Measurements from ENCODE around the gene KCMF1.
"Not testable (repeated sequence)": the region's sequence is repeated elsewhere in the genome, so short reads cannot be mapped to it uniquely, and the experiment has no call there.

Gene KCMF1

DNA sequence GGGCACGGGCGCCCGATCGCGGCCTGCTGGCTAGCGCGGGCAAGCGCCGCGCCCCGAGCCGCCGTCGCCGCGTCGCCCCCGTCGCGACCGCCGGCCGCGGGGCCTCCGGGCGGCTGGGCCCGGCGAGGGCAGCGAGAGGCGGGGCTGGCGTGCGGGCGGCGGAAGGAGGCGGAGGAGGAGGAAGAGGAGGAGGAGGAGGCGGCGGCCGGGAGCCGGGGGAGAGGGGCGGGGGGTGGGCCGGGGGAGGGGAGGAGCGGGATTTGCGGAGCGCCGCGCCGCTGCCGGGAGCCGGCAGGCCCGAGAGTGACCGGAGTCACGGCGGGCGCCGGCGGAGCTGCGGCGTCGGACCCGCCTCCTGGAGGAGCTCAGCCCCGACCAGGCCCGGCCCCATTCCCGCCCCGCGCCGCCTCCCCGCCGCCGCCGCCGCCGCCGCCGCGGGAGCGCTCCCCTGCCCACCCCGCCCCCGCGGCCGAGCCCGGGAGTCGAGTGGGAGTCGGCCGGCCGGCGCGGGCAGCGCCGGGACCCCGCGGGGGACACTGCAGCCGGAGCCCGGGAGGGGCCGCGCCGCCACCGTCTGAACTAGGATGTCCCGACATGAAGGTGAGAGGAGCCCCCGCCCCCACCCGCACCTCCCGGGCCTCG, at the start of gene KCMF1:
Gene KCMF1 (plus strand): TSS at position 294 of the 642 bp plus-strand sequence. CDS start 291 bp downstream, at position 585.
- peak; percentile 54 to 59 for DNase-seq

DNA sequence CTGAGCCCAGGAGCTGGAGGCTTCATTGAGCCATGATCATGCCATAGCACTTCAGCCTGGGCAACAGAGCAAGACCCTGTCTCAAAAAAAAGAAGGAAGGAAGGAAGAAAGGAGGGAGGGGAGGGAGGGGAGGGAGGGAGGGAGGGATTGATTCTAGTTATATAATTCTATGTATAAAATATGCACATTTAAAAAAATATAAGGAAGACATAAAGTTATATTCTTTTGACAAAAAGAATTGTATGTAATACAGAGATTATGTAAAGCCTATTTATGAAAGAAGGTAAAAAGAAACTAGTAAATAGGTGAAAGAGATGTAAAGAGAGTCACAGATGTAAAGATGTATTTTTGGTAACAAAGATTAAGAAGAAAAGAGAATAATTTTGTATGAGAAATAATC, 48.0 kb upstream of the KCMF1 start:
- DNase-seq, result no peak

DNA sequence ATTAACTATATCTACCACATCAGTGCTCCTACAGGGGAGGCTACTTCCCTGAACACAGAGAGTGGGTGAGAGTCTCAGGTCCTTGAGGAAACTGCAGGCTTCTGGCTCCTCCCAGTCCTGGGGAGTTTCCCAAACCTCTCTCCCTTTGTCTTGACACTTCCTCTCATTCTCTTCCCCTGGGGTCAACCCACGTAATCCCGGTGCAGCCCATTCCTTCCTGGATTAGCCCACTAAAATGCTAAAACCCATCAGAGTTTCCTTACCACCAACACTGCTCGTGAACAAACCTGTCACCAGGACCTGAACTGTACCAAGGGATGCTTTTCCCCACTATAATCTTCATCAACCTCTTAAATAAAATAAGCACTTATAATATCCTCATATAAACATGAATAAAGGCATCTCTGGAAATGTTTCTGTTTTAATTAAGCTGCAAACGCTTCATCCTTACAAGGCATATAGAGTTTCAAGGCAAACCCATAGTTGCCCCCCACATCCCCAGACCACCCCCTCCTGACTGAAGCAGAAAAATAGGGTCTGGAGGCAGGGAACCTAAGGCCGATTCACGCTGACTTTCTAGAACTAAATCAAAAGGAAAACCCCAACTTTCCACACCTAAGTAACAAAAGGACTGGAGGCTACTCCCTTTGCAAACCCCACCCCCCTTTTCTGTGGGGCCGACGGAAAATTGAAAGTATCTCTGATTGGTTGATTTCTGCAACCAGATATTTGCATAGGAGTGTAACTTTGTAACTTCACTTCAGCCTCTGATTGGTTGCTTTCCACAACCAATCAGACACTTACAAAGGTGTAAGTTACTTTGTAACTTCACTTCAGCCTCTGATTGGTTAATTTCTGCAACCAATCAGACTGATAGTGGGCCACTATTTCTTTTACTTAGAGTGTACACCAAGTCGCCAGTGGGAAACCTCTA, 46.5 kb upstream of the KCMF1 start:
- peak; percentile 86 to 93 for DNase-seq

DNA sequence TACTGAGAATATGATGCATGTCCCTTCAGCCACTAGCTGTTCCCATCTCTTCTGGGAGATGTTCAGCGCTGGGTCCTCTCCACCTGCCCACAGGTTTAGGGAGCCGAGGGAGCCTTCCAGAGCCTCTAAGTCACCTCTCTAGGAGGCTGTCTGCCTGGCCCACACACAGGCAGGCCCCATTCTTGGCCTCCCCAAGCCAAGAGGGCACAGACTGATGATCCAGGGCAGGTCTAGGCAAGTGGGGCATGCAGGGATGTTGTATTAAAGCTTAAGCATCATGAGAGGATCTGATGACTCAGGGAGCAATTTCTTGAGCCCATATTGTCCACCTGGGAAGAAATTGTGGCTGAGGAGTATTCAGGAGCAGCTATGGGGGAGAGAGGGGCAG, 45.6 kb upstream of the KCMF1 start:
- DNase-seq, result no peak

DNA sequence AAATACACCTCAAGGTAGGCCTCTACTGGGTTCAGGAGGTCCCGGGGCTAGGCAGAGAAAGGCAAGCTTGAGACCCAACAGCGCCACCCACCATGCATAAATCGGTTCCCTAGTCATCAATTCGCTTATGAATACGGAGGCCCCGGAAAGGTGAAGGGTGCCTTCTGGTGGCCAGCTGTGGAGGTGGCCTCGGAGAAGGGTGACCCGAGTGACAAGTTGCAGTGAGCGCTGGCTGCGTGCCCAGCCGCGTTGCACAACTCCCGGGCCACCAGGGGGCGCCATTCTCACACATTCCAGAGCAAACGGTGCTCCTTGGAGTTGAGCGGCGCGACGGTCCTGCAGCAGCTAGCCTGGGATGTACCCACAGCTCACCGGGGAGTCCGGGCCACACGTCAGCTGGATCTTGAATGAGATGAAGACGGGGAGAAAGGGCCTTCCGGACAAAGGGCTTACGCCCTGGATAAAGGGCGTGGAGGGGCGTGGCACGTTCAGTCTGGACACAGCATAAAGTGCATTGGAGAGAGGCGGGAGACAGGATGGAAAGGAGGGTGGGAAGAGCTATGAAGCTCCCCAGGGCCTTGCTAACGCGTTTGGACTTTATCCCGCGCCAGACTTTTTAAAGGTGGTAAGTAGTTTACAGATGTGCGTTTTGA, 45.1 kb upstream of the KCMF1 start:
- peak; percentile 94 to 99 for DNase-seq

DNA sequence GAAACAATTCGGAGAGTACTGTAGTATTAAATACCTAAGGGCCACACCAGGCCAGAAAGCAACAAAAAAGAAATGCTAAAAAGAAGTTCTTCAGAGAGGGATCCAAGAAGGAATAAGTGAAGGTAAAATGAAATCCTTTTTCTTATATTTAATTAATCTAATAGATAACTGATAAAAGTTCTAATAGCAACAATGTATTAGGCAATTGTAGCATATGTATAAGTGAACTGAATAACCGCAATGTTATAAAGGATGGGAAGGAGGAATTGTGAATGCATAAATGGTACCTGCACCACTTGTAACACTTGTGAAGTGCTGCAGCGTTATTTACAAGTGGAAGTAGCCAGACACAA, 43.7 kb upstream of the KCMF1 start:
- no peak for DNase-seq

DNA sequence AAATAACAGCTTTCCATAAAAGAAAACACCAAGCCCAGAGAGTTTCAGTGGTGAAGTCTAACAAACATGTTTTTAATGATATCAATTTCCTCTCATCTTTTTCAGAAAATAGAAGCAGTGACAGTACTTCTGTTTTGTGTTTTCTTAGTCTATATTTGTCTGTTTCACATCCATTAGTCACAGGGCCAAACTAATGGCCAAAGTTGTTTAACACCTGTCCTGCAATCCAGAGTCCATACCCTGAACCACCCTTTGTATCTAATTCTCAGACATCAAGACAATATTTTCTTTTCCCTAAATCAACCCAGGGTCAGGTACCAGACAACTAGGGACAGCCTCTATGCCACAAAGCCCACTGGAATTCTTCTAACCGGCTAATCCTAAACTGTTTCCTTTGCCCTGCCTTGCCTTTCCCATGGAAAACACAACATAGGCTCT, 39.6 kb upstream of the KCMF1 start:
- DNase-seq, result no peak

DNA sequence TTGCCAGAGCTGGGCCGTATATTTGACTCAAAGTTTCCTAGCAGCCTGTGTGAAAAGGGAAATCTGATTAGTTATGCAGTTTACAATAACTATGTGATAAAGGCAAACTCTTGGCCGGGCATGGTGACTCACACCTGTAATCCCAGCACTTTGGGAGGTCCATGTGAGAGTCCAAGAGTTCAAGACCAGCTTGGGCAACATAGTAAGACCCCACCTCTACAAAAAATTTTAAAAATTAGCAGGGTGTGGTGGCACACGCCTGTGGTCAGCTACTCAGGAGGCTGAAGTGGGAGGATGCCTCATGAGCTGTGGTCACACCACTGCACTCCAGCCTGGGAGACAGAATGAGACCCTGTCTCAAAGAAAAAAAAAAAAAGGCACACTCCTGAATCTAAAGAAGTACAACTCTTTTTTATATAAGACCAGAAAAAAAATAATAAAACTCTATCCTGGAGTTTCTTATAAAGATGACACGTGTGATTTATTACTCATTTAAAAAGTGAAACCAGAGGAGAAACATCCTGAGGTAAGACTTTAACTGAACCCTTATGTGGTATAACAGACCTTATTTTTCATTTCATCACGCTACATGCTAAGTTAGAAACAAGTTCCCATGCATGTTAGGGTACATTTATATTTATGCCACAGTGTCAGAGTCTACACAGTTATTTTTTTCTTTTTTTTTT, 32.6 kb upstream of the KCMF1 start:
- DNase-seq, result peak; percentile 26 to 33

DNA sequence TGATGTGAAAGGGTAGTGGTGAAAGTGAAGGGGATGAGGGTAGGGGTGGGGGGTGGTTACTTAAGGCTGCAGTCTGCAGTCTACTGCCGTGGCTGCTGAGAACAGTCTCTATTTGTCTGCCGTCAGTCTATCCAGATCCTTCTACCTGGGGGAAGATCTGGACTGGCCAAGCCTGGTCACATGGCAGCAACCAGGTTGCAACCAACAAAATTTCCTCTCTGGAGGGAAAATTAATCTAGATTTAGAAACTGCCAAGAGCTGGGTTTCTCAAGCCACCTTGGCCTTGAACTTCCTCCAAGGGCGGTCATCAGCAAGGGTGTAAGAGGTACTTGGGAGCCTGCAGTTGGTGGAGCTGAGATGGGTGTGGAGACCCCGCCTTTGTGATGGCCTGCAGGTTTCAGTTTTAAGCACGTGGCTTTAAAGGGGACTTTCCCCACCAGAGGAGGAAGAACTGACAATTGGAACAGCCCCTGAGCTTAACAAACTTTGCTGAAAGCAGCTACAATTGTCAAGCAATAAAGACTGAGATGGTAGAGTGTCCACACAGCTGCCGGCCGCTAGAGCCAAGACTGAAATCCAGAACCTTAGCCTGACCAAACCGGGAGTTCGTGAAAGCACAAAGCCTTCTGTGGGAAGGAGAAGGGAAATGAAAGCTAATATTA, 31.4 kb upstream of the KCMF1 start:
- DNase-seq, result peak; percentile 83 to 95

DNA sequence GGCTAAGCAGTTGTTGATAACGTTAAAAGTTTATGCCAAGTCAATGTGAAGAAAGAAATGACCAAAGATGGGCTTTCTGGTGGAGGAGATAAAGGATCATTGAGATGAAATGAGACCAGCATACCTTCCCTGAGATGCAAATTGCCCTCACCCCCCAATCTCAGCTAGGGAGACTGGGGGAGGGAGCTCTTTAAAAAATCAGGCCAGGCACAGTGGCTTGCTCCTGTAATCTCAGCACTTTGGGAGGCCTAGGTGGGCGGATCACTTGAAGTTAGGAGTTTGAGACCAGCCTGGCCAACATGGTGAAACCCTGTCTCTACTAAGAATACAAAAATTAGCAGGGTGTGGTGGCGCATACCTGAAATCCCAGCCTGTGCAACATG, 30.9 kb upstream of the KCMF1 start:
- DNase-seq, result no peak

DNA sequence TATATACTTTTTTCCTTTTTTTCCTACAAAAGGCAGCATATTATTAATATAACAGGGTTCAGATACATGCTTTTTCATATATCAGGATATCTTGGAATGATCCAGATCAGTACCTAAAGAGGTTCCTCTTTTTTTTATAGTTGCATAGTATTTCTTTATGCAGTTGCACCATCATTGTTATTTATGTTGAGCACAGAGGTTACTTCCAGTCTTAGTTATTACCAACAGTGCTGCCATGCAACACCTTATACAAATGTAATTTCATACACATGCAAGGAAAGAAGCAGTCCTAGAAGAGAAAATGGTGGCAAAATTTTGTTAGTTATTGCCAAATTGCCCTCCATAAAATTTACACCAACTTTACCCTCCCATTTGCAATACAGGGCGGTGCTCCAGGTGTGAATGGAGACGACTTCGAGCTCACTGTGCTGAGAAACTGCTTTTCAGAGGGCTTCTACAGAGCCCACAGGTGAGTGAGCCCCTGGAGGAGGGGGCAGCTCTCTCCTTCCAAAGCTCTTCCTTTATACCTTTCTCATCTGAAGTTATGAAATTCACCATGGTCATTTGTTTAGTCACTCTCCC, 30.0 kb upstream of the KCMF1 start:
- DNase-seq, result peak; percentile 68 to 87

DNA sequence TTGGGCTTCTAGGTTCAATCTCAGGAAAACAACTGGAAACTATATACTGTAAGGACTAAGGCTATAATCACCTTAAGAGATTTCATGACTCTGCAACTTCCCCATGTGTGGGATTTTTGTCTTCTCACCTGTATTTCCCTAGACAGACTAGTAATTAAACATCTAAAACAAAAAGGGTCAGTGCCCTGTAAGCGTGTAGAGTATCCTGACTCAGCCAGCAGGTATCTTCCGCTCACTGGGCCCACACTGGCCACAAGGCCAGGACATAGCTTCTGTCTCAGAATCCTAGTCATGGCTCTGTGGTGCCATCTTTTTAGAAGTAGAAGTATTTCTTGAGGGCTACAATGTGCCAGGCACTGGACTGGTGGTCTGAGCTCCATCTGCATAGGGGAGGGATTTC, 28.8 kb upstream of the KCMF1 start:
- no peak for DNase-seq

DNA sequence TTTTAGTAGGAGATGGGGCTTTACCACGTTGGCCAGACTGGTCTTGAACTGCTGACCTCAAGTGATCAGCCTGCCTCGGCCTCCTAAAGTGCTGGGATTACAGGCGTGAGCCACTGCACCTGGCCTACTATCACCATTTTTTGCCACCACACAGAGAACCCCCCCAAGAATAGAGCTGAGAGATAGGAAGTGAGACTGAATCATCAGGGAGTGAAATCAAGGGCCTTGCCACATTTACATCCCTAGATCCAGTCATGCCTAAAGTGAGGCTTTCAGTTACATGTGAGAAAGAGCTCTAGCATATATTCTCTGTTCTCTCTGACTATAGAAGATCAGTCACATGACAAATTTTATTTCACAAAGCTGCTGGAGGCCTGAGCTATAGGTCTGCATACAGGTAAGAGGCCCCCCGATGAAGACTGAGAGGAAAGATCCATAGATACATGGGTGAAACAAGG, 28.0 kb upstream of the KCMF1 start:
- DNase-seq, result peak; percentile 42 to 69

DNA sequence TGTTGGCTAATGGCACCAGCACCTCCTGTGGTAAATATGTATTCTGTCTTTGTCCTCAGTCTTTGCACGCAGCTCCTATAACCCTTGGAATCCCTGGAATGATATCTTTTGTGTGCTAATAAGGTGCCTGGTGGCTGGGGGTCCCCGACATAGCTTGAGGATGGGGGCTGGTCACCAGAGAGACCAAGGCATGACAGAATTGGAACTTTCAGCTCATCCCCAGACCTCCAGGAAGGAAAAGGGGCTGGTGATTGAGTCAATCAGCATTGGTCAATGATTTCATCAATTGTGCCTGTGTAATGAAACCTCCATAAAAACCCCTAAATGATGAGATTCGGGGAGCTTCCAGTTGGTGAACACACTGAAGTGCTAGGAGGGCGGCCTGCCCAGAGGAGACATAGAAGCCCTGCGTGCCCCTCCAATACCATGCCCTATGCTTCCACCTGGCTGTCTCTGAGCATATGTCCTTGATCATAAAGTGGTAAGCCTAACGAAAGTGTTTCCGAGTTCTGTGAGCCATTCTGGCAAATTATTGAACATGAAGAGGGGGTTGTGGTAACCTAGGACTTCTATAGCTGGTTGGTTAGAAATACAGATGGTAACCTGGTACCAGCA, 26.6 kb upstream of the KCMF1 start:
- DNase-seq, result peak in 1 of 2 donors; percentile 25

DNA sequence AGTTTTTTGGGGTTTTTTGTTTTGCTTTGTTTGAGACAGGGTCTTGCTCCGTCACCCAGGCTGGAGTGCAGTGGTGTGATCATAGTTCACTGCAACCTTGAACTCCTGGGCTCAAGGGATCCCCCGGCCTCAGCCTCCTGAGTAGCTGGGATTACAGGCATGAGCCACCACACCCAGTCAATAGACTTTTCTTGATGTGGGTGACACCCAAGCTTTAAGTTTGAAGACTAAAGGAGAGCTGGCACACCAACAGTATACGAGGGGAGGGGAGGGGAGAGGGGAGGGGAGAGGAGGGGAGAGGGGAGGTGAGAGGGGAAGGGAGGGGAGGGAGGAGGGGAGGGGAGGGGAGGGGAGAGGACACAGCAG, 25.1 kb upstream of the KCMF1 start:
- DNase-seq, result not testable (repeated sequence)

DNA sequence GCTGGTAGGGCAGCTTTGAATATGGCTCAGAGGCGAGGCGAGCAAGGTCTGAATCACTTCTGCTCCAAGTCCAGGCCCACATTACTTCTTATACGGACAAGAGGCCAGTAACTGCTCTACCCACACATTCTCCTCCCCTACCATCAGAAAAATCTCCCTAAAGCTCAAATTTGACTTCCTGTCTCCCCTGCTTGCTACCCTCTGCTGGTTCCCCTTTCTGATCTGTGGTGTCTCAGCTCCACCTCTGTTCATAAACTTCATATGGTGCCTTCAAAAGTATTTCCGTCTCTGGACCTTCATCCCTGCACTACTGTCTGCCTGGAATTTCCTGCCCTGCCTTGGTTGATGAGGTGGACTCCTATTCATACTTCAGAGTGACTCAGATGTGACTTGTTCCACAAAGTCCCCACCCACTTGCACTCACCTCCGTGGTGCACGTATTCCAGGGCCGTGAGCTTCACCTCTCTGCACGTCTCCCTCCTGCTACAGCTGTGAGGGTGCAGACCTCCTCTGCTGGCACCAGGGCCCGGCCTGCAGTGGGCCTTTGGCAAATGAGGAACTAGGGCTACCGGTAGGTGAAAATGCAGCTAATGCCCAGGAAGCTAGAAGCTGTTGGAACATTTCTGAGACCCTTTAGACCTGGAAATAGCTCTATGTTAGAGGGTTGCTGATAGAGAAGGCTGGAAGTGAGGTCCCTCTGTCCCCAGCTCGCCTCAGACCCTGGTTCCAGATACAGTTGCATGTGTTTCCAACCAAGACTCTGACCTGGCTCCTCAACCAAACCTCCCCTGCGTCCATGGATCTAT, 24.6 kb upstream of the KCMF1 start:
- DNase-seq, result peak; percentile 87 to 95

DNA sequence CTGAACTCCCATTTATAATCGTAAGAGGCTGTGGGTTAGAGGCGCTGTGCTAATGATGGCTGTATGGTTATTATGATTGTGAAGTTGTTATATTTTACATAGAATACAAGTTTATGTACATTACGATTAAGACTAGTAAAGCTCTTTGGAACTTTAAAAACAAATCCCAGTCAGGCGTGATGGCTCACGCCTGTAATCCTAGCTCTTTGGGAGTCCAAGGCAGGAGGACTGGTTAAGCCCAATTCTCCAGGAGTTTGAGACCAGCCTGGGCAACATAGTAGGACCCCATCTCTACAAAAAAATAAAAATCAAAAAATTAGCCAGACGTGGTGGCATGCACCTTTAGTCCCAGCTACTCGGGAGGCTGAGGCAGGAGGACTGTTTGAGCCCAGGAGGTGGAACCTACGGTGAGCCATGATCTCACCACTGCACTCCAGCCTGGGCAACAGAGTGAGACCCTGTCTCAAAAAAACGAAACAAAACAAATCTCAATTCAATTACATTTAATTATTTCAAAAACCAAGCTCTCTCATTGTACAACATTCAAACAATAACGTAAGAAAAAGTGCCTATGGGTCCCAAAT, 23.9 kb upstream of the KCMF1 start:
- DNase-seq, result no peak

DNA sequence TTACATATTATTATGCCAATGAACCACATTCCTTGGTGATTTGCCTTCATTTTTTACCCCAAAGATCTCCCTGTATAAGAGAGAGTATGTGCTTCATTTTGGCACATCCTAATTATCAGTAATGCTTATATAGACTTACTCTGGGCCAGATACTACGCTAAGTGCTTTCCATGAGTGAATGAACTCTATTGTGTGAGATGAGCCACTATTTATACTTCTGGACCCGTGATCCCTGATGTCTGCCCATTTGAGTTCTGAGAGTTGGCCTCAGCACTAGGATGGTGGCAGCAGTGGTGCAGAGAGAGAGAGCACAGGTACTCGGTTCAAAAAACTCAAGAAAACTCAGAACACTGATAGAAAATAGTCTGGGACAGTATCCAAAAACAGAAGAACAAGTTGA, 17.4 kb upstream of the KCMF1 start:
- DNase-seq, result no peak

DNA sequence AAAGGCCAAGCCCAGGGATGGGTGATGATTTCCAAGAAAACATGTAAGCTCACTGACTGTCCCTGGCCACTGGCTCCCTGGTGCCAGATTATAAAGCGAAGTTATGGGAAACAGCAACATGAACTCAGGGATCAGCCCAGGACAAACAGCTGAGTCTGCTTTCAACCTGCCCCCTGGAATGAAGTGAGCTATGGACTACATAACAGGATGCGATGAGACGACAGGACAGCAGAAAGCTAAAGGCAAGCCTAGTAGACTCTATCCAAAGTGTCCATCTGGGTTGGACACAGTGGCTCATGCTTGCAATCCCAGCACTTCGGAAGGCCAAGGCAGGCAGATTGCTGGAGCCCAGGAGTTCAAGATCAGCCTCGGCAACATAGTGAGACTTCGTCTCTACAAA, 16.6 kb upstream of the KCMF1 start:
- DNase-seq, result no peak
